Stimulated activated CD4-positive, alpha-beta T cell treated with anti-CD3 and anti-CD28 coated beads, Interleukin-12 subunit alpha, Interleukin-12 subunit beta, amount 100 ng/mL, for 4 hours (primary cell): ENCODE measurements around the gene TRIM5.

ENCODE experiments used
- DNase-seq: peaks from one replicate; pipeline ENCODE4 v3.0.0-alpha.2; 2020

Gene TRIM5

GRCh38 chr11:5622802-5623201, 62.1 kb downstream of the TRIM5 start:
- no peak for DNase-seq

DNA sequence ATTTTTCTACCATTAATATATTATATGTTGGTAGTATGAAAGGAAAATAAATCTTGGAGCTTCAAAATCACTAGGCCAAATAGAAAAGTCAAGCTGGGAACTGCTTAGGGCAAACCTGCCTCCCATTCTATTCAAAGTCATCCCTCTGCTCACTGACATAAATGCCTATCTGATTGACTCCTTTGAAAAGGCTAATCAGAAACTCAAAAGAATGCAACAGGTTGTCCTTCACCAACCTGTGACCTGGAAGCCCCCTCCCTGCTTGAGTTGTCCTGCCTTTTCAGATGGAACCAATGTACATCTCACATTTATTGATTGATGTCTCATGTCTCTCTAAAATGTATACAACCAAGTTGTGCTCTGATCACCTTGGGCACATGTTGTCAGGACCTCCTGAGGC, 63.3 kb downstream of the TRIM5 start:
- DNase-seq, result no peak

DNA sequence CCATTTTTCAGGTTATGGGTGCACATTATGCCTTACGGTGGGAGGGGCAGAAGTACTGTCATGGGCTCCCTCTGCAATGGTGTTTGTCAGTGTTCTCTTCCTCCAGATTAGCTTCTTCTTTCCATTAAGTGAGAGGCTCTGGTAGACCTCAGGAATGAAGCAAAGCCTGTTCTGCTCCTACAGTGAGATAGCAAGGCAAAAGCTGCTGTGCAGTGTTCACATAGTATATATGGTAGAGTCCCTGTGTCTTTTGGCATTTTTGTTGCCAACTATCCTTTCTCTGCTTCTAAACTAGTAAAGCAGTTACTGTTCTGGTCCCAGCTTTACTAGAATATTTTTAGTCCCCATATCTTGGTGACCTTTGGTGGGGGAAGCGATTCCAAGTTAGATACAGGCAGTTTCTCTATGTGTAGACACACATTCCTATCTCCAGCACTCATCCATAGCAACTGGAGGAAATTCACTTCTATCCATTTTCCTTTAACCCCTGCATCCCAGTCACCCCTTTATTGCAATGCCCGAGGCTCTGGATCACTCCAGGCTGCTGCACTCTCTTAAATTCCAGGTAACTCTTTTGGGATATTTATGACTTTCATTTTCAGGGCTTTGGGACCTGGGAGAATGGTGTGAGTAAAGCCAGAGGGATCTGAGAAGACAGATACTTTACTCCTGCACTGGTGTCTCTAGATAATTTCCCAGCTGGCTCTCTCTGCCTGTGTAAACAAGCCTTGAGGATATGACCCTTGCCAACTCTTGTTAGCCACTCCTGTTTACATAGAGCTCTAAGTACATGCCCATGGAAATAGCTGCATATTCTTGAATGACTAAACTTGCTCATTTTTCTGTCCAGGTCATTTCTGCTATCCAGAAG, 64.0 kb downstream of the TRIM5 start:
- DNase-seq, result no peak

DNA sequence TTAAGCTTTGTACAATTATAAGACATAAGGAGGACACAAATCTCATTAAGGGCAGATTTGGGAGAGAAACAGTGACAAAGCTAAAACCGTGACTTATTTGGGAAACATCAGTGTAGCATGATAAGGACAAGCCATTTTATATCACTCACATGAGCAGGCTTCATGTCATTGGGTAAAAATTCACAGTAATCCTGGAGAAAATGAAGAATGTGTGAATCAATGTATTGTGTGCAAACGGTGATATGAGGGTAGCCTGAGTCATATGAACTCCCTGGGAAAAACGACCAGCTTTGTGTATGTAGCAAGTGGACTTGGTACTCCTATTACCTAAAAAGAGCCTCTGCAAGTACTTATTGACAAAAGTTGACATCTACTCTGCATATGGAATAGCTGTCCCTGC, 66.1 kb downstream of the TRIM5 start:
- no peak for DNase-seq
